ENCODE results near the gene TMPRSS3. TPM values are rescaled to one million over a fixed set of nuclear protein-coding genes. Genes with fewer than 3 reads are reported as not detected.

The TMPRSS3 gene
- total and polyA plus RNA-seq, 2 donors (not counting 1 experiment from before 2014, with no cell fraction given) = 0.10 to 0.12 TPM

DNA sequence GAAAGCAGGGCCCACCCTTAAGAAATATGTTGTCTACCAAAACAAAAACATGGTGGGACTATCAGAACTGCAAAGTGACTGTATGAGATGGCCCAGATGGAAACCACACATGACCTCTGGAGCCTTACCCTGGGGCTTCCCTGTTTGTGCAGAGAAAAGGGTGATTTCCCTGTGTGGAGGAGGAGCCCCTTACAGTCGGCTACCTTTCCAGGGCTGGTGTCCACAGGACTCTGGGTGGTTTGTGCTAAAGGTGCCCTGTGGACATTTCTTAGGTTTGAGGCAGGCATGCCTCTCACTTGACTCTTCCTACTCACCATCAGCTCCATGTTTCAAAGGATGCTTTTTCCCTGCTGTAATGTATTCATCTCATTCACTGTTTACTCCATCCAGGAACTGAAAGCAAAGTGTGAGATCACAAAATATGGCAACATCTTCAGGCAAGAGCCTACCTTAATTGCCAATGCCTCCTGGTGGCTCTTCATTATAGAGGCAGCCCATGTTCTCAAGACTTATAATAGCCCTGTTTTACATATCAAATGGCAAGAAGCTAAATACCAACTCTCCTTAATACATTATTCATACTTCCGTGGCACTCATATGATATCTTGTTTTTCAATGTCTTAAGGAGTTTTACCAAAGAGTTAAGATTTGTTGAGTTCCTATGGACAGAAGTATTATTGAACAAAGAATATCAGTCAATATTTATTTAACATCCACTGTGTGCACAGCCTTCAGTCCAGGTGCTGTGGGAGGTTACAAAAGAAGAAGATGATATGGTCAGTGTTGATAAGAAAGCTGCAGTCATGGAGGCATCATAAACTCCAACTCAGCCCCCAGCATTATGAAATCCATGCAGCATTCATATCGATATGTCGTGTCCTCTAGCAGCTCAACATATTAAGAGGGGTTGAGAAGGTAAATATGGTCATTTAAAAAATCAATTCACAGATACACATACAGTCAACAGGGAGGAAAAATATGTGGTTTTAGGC, 65.2 kb downstream of the TMPRSS3 start:
- intact Hi-C loops (cut with micrococcal nuclease) = loop anchor here (10.0 kb wide), 1 partner anchor 166 kb away; no protein-coding TSS in a partner anchor
- no peak overlapping the region for H3K4me2 ChIP-seq (replicated peaks; ENCODE audit: low read depth, low read length, poor library complexity, severe bottlenecking)
- ATAC-seq (ENCODE audit: low read depth) (no peak), DNase-seq (no peak)
- TF ChIP-seq, protein P1, sequence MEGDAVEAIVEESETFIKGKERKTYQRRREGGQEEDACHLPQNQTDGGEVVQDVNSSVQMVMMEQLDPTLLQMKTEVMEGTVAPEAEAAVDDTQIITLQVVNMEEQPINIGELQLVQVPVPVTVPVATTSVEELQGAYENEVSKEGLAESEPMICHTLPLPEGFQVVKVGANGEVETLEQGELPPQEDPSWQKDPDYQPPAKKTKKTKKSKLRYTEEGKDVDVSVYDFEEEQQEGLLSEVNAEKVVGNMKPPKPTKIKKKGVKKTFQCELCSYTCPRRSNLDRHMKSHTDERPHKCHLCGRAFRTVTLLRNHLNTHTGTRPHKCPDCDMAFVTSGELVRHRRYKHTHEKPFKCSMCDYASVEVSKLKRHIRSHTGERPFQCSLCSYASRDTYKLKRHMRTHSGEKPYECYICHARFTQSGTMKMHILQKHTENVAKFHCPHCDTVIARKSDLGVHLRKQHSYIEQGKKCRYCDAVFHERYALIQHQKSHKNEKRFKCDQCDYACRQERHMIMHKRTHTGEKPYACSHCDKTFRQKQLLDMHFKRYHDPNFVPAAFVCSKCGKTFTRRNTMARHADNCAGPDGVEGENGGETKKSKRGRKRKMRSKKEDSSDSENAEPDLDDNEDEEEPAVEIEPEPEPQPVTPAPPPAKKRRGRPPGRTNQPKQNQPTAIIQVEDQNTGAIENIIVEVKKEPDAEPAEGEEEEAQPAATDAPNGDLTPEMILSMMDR (IDR thresholded peaks at IDR 0.05) = no peak
- no peak for TF ChIP-seq EZH2 (IDR thresholded peaks at IDR 0.05; ENCODE audit: borderline replicate concordance, insufficient read depth, low read depth, low read length, poor library complexity, severe bottlenecking)
- H2AFZ ChIP-seq (ENCODE audit: insufficient read depth, low read depth, low read length, poor library complexity, severe bottlenecking) = no peak overlapping the region
- H3K27me3 ChIP-seq (replicated peaks in 1 of 4; ENCODE audit: control extremely low read depth in 1 of 4, control insufficient read depth in 3 of 4, insufficient read depth in 4 of 4, low read length in 3 of 4) = peaks cover 0 to 17% (median 6%) of the 10 kb centered on the region in 4 experiments
- H4K20me1 ChIP-seq (ENCODE audit: control insufficient read depth, insufficient read depth, low read length, poor library complexity, severe bottlenecking) = no peaks in the 10 kb centered on the region
- Mint-ChIP-seq H3K4me1 (no peaks in the 10 kb centered on the region), H3K27ac (no peak overlapping the region), H3K9me3 (ENCODE audit: insufficient read depth) (peaks cover 13% of the 10 kb centered on the region), H3K4me3 (no peak overlapping the region), H3K27me3 (peaks cover 21% of the 10 kb centered on the region)
- no peak overlapping the region for H3K4me3 ChIP-seq (ENCODE audit: control extremely low read depth in 1 of 5, extremely low read depth in 1 of 5, insufficient read depth in 1 of 5, low read depth in 2 of 5, low read length in 4 of 5)
- POLR2A ChIA-PET = no interaction called here
- no peak overlapping the region for H3K27ac ChIP-seq (ENCODE audit: low read length in 2 of 2)
- H3K36me3 ChIP-seq (replicated peaks in 1 of 2; ENCODE audit: control extremely low read depth in 1 of 2, control insufficient read depth in 1 of 2, extremely low read depth in 1 of 2, insufficient read depth in 2 of 2, low read length in 1 of 2) = no peaks in the 10 kb centered on the region
- H3K79me2 ChIP-seq (ENCODE audit: control insufficient read depth, insufficient read depth, low read length) = no peaks in the 10 kb centered on the region
- no peaks in the 10 kb centered on the region for H3K4me1 ChIP-seq (ENCODE audit: control insufficient read depth in 2 of 2, insufficient read depth in 2 of 2, low read length in 2 of 2)
- H3K9me3 ChIP-seq (ENCODE audit: control extremely low read depth in 1 of 3, control insufficient read depth in 2 of 3, insufficient read depth in 1 of 3, low read length in 2 of 3) = peaks cover 1 to 13% (median 10%) of the 10 kb centered on the region in 3 donors
- CTCF ChIA-PET = interaction anchor here (1.0 to 1.2 kb wide), 2 partner anchors 21 to 206 kb away, joined by 3 read pairs; no protein-coding TSS in a partner anchor
- no peak overlapping the region for H3K9ac ChIP-seq (ENCODE audit: low read length)
- no CpG with 5 or more reads among the region's 4 CpGs for WGBS (ENCODE audit: insufficient coverage)

DNA sequence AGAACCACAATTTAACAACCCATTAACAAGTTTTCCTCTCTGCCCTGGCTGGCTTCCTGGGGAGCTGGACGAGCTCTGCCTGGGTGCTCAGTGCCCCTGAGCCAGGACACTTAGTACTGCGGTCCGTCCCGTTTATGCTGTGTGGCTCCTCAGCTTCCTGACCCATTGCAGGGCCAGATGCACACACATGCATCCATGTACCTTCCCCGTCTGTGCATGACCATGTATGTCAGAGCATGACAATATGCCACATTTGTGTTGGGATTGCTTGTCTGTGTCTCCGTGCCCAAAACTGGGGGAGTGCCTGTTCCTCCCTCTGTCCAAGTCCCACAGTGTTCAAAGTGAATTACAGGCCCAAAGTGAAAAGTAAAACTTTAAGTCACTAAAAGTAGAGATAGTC, 71.0 kb downstream of the TMPRSS3 start:
- no peak overlapping the region for H2AFZ ChIP-seq (ENCODE audit: insufficient read depth, low read depth, low read length, poor library complexity, severe bottlenecking)
- peaks cover 0 to 16% (median 5%) of the 10 kb centered on the region in 4 experiments for H3K27me3 ChIP-seq (replicated peaks in 1 of 4; ENCODE audit: control extremely low read depth in 1 of 4, control insufficient read depth in 3 of 4, insufficient read depth in 4 of 4, low read length in 3 of 4)
- no peak overlapping the region for H3K4me3 ChIP-seq (ENCODE audit: control extremely low read depth in 1 of 5, extremely low read depth in 1 of 5, insufficient read depth in 1 of 5, low read depth in 2 of 5, low read length in 4 of 5)
- no peaks in the 10 kb centered on the region for H3K79me2 ChIP-seq (ENCODE audit: control insufficient read depth, insufficient read depth, low read length)
- H3K4me1 Mint-ChIP-seq = peaks cover 3% of the 10 kb centered on the region
- ATAC-seq (ENCODE audit: low read depth) (no peak), DNase-seq (no peak)
- intact Hi-C loops (cut with micrococcal nuclease) = no loop called here
- H3K4me2 ChIP-seq (replicated peaks; ENCODE audit: low read depth, low read length, poor library complexity, severe bottlenecking) = no peak overlapping the region
- H3K27me3 Mint-ChIP-seq = peaks cover 31% of the 10 kb centered on the region
- POLR2A ChIA-PET = no interaction called here
- H3K27ac ChIP-seq (ENCODE audit: low read length in 2 of 2) = no peak overlapping the region
- CTCF ChIA-PET = no interaction called here
- H3K9me3 ChIP-seq (ENCODE audit: control extremely low read depth in 1 of 3, control insufficient read depth in 2 of 3, insufficient read depth in 1 of 3, low read length in 2 of 3) = no peaks in the 10 kb centered on the region
- peaks cover 2% of the 10 kb centered on the region in 2 donors for H3K4me1 ChIP-seq (ENCODE audit: control insufficient read depth in 2 of 2, insufficient read depth in 2 of 2, low read length in 2 of 2)
- no peaks in the 10 kb centered on the region for H3K36me3 ChIP-seq (replicated peaks in 1 of 2; ENCODE audit: control extremely low read depth in 1 of 2, control insufficient read depth in 1 of 2, extremely low read depth in 1 of 2, insufficient read depth in 2 of 2, low read length in 1 of 2)
- H3K9ac ChIP-seq (ENCODE audit: low read length) = no peak overlapping the region
- H4K20me1 ChIP-seq (ENCODE audit: control insufficient read depth, insufficient read depth, low read length, poor library complexity, severe bottlenecking) = no peaks in the 10 kb centered on the region
- H3K27ac Mint-ChIP-seq = no peak overlapping the region
- TF ChIP-seq, protein P1 (IDR thresholded peaks at IDR 0.05) = no peak
- no peak for TF ChIP-seq EZH2 (IDR thresholded peaks at IDR 0.05; ENCODE audit: borderline replicate concordance, insufficient read depth, low read depth, low read length, poor library complexity, severe bottlenecking)
- no peaks in the 10 kb centered on the region for H3K9me3 Mint-ChIP-seq (ENCODE audit: insufficient read depth)
- 98% methylated on average over 5 of the region's 6 CpGs for WGBS (ENCODE audit: insufficient coverage)
- H3K4me3 Mint-ChIP-seq = no peak overlapping the region

All from B cell (primary cell).